SK-N-SH treated with all-trans-retinoic acid at 6 μM for 48 hours (cell line): Measurements from ENCODE around the gene THSD4.

Experiments
- ATAC-seq: fragments of 200-7000 bp; cut with Tn5 transposase; 3 replicates; pipeline ENCODE4 v1.9.1; 2020; ENCODE audit warnings: mild to moderate bottlenecking, moderate library complexity
- ARNTL ChIP-seq: fragments of 450-650 bp; formaldehyde crosslinking; IDR thresholded peaks from 2 replicates; pipeline ENCODE4 v1.5.0; 2020; ENCODE audit warnings: low read depth, mild to moderate bottlenecking, moderate library complexity, borderline replicate concordance
- BACH2 ChIP-seq: fragments of 250-450 bp; sonication (Bioruptor Pico); IDR thresholded peaks from 2 replicates; pipeline ENCODE4 v1.9.0; 2021; ENCODE audit warnings: mild to moderate bottlenecking, borderline replicate concordance
- CREB5 ChIP-seq: fragments of 250-450 bp; sonication (Bioruptor Pico); IDR thresholded peaks from 2 replicates; pipeline ENCODE4 v1.5.1; 2020; ENCODE audit warnings: low read depth, mild to moderate bottlenecking, moderate library complexity
- CSDC2 ChIP-seq: fragments of 250-450 bp; sonication (Bioruptor Pico); IDR thresholded peaks from 2 replicates; pipeline ENCODE4 v1.5.0; 2020; ENCODE audit warnings: mild to moderate bottlenecking, moderate library complexity
- CSRNP3 ChIP-seq: fragments of 250-450 bp; sonication (Bioruptor Pico); IDR thresholded peaks from 2 replicates; pipeline ENCODE4 v1.5.1; 2021; ENCODE audit warnings: mild to moderate bottlenecking, moderate library complexity
- ESRRG ChIP-seq: fragments of 250-450 bp; sonication (Bioruptor Pico); IDR thresholded peaks from 2 replicates; pipeline ENCODE4 v1.6.1; 2021; ENCODE audit warnings: mild to moderate bottlenecking
- GLIS3 ChIP-seq: fragments of 250-450 bp; sonication (Bioruptor Pico); IDR thresholded peaks from 2 replicates; pipeline ENCODE4 v1.5.0; 2020; ENCODE audit warnings: mild to moderate bottlenecking, moderate library complexity
- ISL1 ChIP-seq: fragments of 250-450 bp; sonication (Bioruptor Pico); IDR thresholded peaks from 2 replicates; pipeline ENCODE4 v2.1.2; 2022; ENCODE audit warnings: mild to moderate bottlenecking, moderate library complexity
- OSR1 ChIP-seq: fragments of 250-450 bp; sonication (Bioruptor Pico); IDR thresholded peaks from 2 replicates; pipeline ENCODE4 v1.8.0; 2022; ENCODE audit warnings: moderate library complexity, mild to moderate bottlenecking, inconsistent platforms
- PATZ1 ChIP-seq: fragments of 250-450 bp; sonication (Bioruptor Pico); IDR thresholded peaks from 2 replicates; pipeline ENCODE4 v1.8.0; 2020; ENCODE audit warnings: mild to moderate bottlenecking, moderate library complexity, borderline replicate concordance
- POU6F1 ChIP-seq: fragments of 250-450 bp; sonication (Bioruptor Pico); IDR thresholded peaks from 2 replicates; pipeline ENCODE4 v1.8.0; 2021; ENCODE audit warnings: low read depth, mild to moderate bottlenecking, moderate library complexity, borderline replicate concordance
- PPARA ChIP-seq: fragments of 250-450 bp; sonication (Bioruptor Pico); IDR thresholded peaks from 2 replicates; pipeline ENCODE4 v1.5.0; 2020; ENCODE audit warnings: mild to moderate bottlenecking, borderline replicate concordance
- RARB ChIP-seq: fragments of 250-450 bp; sonication (Bioruptor Pico); IDR thresholded peaks from 2 replicates; pipeline ENCODE4 v1.8.0; 2021; ENCODE audit warnings: mild to moderate bottlenecking, moderate library complexity
- SNAI2 ChIP-seq: fragments of 250-450 bp; sonication (Bioruptor Pico); IDR thresholded peaks from 2 replicates; pipeline ENCODE4 v1.5.0; 2020; ENCODE audit warnings: mild to moderate bottlenecking, moderate library complexity
- TCF4 ChIP-seq: fragments of 250-450 bp; sonication (Bioruptor Pico); IDR thresholded peaks from 2 replicates; pipeline ENCODE4 v1.8.0; 2021; ENCODE audit warnings: mild to moderate bottlenecking, moderate library complexity, borderline replicate concordance
- TOX ChIP-seq: fragments of 250-450 bp; sonication (Bioruptor Pico); IDR thresholded peaks from 2 replicates; pipeline ENCODE4 v1.8.0; 2021; ENCODE audit warnings: mild to moderate bottlenecking, moderate library complexity, borderline replicate concordance
- TSHZ2 ChIP-seq: fragments of 250-450 bp; sonication (Bioruptor Pico); IDR thresholded peaks from 2 replicates; pipeline ENCODE4 v1.5.0; 2020; ENCODE audit warnings: mild to moderate bottlenecking, moderate library complexity
- ZC3H10 ChIP-seq: fragments of 250-450 bp; sonication (Bioruptor Pico); IDR thresholded peaks from 2 replicates; pipeline ENCODE4 v1.5.1; 2021; ENCODE audit warnings: mild to moderate bottlenecking, moderate library complexity
- ZFP3 ChIP-seq: fragments of 250-450 bp; sonication (Bioruptor Pico); IDR thresholded peaks from 2 replicates; pipeline ENCODE4 v1.5.0; 2020; ENCODE audit warnings: mild to moderate bottlenecking, moderate library complexity
- ZFP30 ChIP-seq: fragments of 450-650 bp; formaldehyde crosslinking; IDR thresholded peaks from 2 replicates; pipeline ENCODE4 v1.5.0; 2022; ENCODE audit warnings: mild to moderate bottlenecking, moderate library complexity
- ZNF565 ChIP-seq: fragments of 450-650 bp; formaldehyde crosslinking; conservative IDR thresholded peaks from 2 replicates; pipeline ENCODE4 v1.5.0; 2020; ENCODE audit warnings: low read depth, mild to moderate bottlenecking, moderate library complexity
- ZNF70 ChIP-seq: fragments of 450-650 bp; formaldehyde crosslinking; IDR thresholded peaks from 2 replicates; pipeline ENCODE4 v1.5.0; 2020; ENCODE audit warnings: mild to moderate bottlenecking, moderate library complexity
- ZNF8 ChIP-seq: fragments of 450-650 bp; formaldehyde crosslinking; IDR thresholded peaks from 2 replicates; pipeline ENCODE4 v1.5.0; 2020; ENCODE audit warnings: mild to moderate bottlenecking, moderate library complexity

Gene THSD4

GRCh38 chr15:71434774-71435173 lies 319.5 kb downstream of the THSD4 start:
- TF ChIP-seq SNAI2 (CRISPR knock-in tag) (no peak), ESRRG (no peak), ZNF70 (CRISPR knock-in tag) (no peak), BACH2 (CRISPR knock-in tag) (no peak), ISL1 (CRISPR knock-in tag) (no peak), ARNTL (CRISPR knock-in tag) (no peak), PPARA (no peak), TOX (CRISPR knock-in tag) (no peak), GLIS3 (CRISPR knock-in tag) (no peak), CSDC2 (CRISPR knock-in tag) (no peak), RARB (CRISPR knock-in tag) (no peak), ZFP3 (no peak), ZNF565 (no peak), CSRNP3 (CRISPR knock-in tag) (no peak), TCF4 (CRISPR knock-in tag) (no peak), ZNF8 (CRISPR knock-in tag) (no peak), PATZ1 (CRISPR knock-in tag) (no peak)
- no peak for ATAC-seq

- no peak for TF ChIP-seq ZNF565
- TF ChIP-seq CSDC2 (CRISPR knock-in tag), result no peak
- TF ChIP-seq OSR1 (CRISPR knock-in tag), result no peak
- TF ChIP-seq CREB5 (CRISPR knock-in tag), result no peak
- no peak for TF ChIP-seq PATZ1 (CRISPR knock-in tag)
- TF ChIP-seq TOX (CRISPR knock-in tag), result no peak
- no peak for TF ChIP-seq POU6F1 (CRISPR knock-in tag)
- ATAC-seq, result no peak
Measured at GRCh38 chr15:71435552-71435951, 320.3 kb downstream of the THSD4 start.

- no peak for ATAC-seq
- no peak for TF ChIP-seq ESRRG
- no peak for TF ChIP-seq TSHZ2 (CRISPR knock-in tag)
- no peak for TF ChIP-seq ZNF8 (CRISPR knock-in tag)
- no peak for TF ChIP-seq GLIS3 (CRISPR knock-in tag)
- TF ChIP-seq ZFP3, result no peak
- TF ChIP-seq ZFP30 (CRISPR knock-in tag), result no peak
- no peak for TF ChIP-seq ARNTL (CRISPR knock-in tag)
- TF ChIP-seq CREB5 (CRISPR knock-in tag), result no peak
- no peak for TF ChIP-seq TCF4 (CRISPR knock-in tag)
- TF ChIP-seq ZC3H10 (CRISPR knock-in tag), result no peak
- TF ChIP-seq POU6F1 (CRISPR knock-in tag), result no peak
- no peak for TF ChIP-seq ZNF565
- no peak for TF ChIP-seq ZNF70 (CRISPR knock-in tag)
Measured at GRCh38 chr15:71436854-71437253, 321.6 kb downstream of the THSD4 start.
